Ishikawa (cell line): ENCODE results near the gene RUSC2.

ENCODE experiments used
- CEBPB ChIP-seq: IDR thresholded peaks from 2 replicates; pipeline ENCODE4 v1.6.1; 2012
- CREB1 ChIP-seq: IDR thresholded peaks from 2 replicates; pipeline ENCODE4 v1.6.1; 2012; ENCODE audit warnings: low read depth
- EGR1 ChIP-seq: IDR thresholded peaks from 2 replicates; pipeline ENCODE4 v1.6.1; 2012
- EP300 ChIP-seq: IDR thresholded peaks from 2 replicates; pipeline ENCODE4 v1.6.1; 2012; ENCODE audit warnings: borderline replicate concordance
- FOXM1 ChIP-seq: IDR thresholded peaks from 2 replicates; pipeline ENCODE4 v1.6.1; 2012; ENCODE audit warnings: low read depth, borderline replicate concordance
- MAX ChIP-seq: IDR thresholded peaks from 2 replicates; pipeline ENCODE4 v1.6.1; 2012
- NFIC ChIP-seq: IDR thresholded peaks from 2 replicates; pipeline ENCODE4 v1.6.1; 2012
- RAD21 ChIP-seq: IDR thresholded peaks from 2 replicates; pipeline ENCODE4 v1.6.1; 2012; ENCODE audit warnings: low read depth
- REST ChIP-seq: IDR thresholded peaks from 2 replicates; pipeline ENCODE4 v1.6.1; 2012; ENCODE audit warnings: low read depth, mild to moderate bottlenecking
- TAF1 ChIP-seq: IDR thresholded peaks from 2 replicates; pipeline ENCODE4 v1.6.1; 2012; ENCODE audit warnings: low read depth, mild to moderate bottlenecking
- TCF12 ChIP-seq: IDR thresholded peaks from 2 replicates; pipeline ENCODE4 v1.6.1; 2012; ENCODE audit warnings: low read depth
- TEAD4 ChIP-seq: IDR thresholded peaks from 2 replicates; pipeline ENCODE4 v1.6.1; 2012
- USF1 ChIP-seq: IDR thresholded peaks from 2 replicates; pipeline ENCODE4 v1.6.1; 2012
- YY1 ChIP-seq: IDR thresholded peaks from 2 replicates; pipeline ENCODE4 v1.6.1; 2012; ENCODE audit warnings: low read depth
- ZBTB7A ChIP-seq: IDR thresholded peaks from 2 replicates; pipeline ENCODE4 v1.6.1; 2012; ENCODE audit warnings: low read depth

The RUSC2 gene

GRCh38 chr9:35522700-35523099, 32.8 kb downstream of the RUSC2 start:
- TF ChIP-seq CEBPB (no peak), CREB1 (no peak), REST (no peak), EGR1 (no peak), ZBTB7A (no peak), MAX (no peak), EP300 (no peak), TCF12 (no peak), TEAD4 (no peak), YY1 (no peak), FOXM1 (no peak), RAD21 (no peak)

- TF ChIP-seq REST (no peak), FOXM1 (no peak), CEBPB (peak; percentile 73)
Measured at GRCh38 chr9:35526087-35526801, 36.3 kb downstream of the RUSC2 start.

GRCh38 chr9:35529161-35529823, 39.4 kb downstream of the RUSC2 start:
- no peak for TF ChIP-seq TAF1
- no peak for TF ChIP-seq RAD21
- no peak for TF ChIP-seq CEBPB
- TF ChIP-seq EP300, result no peak
- no peak for TF ChIP-seq ZBTB7A
- no peak for TF ChIP-seq EGR1
- TF ChIP-seq NFIC, result no peak

- TF ChIP-seq CREB1, result no peak
- TF ChIP-seq EGR1, result no peak
- no peak for TF ChIP-seq YY1
- no peak for TF ChIP-seq USF1
- no peak for TF ChIP-seq EP300
Measured at GRCh38 chr9:35533398-35533797, 43.5 kb downstream of the RUSC2 start.

GRCh38 chr9:35537913-35538312, 48.0 kb downstream of the RUSC2 start:
- TF ChIP-seq USF1 (no peak), CEBPB (no peak), TEAD4 (no peak), YY1 (no peak)

GRCh38 chr9:35538361-35539234, 48.7 kb downstream of the RUSC2 start:
- TF ChIP-seq NFIC, result no peak
- TF ChIP-seq MAX, result no peak
